WTC11 (cell line): Measurements from ENCODE around the gene TMPRSS6. TPM values are rescaled to one million over a fixed set of nuclear protein-coding genes. Genes with fewer than 3 reads are reported as not detected.

Experiments used
- ATAC-seq: fragments of 200-7000 bp; cut with Tn5 transposase; 2 replicates; pipeline ENCODE4 v1.10.0; 2021; ENCODE audit warnings: mild to moderate bottlenecking, moderate library complexity
- CTCF ChIA-PET: fragments of 300-600 bp; sonication (Branson Sonifier 250); formaldehyde crosslinking; loops from one replicate; lab custom pipeline; 2021; ENCODE audit warnings: antibody characterized with exemption; lab: Charles Lee
- POLR2A ChIA-PET: fragments of 350-600 bp; sonication (Branson Sonifier 250); formaldehyde crosslinking; loops from one replicate; lab custom pipeline; 2021; ENCODE audit warnings: antibody characterized with exemption; lab: Charles Lee
- DNase-seq: peaks from one replicate; pipeline ENCODE4 v3.0.0; 2021; ENCODE audit warnings: low spot score
- H3K27ac Mint-ChIP-seq: 2 replicates; pipeline ENCODE4 v1.8.0; 2021; ENCODE audit warnings: mixed read lengths
- H3K27me3 Mint-ChIP-seq: 2 replicates; pipeline ENCODE4 v1.8.0; 2021; ENCODE audit warnings: low read depth, mild to moderate bottlenecking, moderate library complexity, mixed read lengths
- H3K36me3 Mint-ChIP-seq: 2 replicates; pipeline ENCODE4 v1.8.0; 2021; ENCODE audit warnings: mixed read lengths
- H3K4me1 Mint-ChIP-seq: 2 replicates; pipeline ENCODE4 v1.8.0; 2022; ENCODE audit warnings: mixed read lengths
- H3K4me3 Mint-ChIP-seq: 2 replicates; pipeline ENCODE4 v1.8.0; 2021; ENCODE audit warnings: mild to moderate bottlenecking, moderate library complexity, mixed read lengths
- H3K9me3 Mint-ChIP-seq: 2 replicates; pipeline ENCODE4 v1.8.0; 2021; ENCODE audit warnings: mixed read lengths
- EMX1 ChIP-seq: fragments of 250-450 bp; sonication (Bioruptor Pico); IDR thresholded peaks from 2 replicates; pipeline ENCODE4 v1.8.0; 2021; ENCODE audit warnings: mild to moderate bottlenecking
- ESRRA ChIP-seq: sonication (generic); formaldehyde crosslinking; IDR thresholded peaks from 2 replicates; pipeline ENCODE4 v1.8.1; 2022; ENCODE audit warnings: mild to moderate bottlenecking, missing genetic modification reagents, borderline replicate concordance
- ETV6 ChIP-seq: sonication (generic); formaldehyde crosslinking; IDR thresholded peaks from 2 replicates; pipeline ENCODE4 v1.8.1; 2022; ENCODE audit warnings: mild to moderate bottlenecking, missing genetic modification reagents
- FOXJ3 ChIP-seq: sonication (generic); formaldehyde crosslinking; IDR thresholded peaks from 2 replicates; pipeline ENCODE4 v1.9.0; 2021; ENCODE audit warnings: missing genetic modification reagents, mild to moderate bottlenecking, borderline replicate concordance
- GTF2I ChIP-seq: fragments of 250-450 bp; sonication (Bioruptor Pico); conservative IDR thresholded peaks from 2 replicates; pipeline ENCODE4 v1.4.0; 2021; ENCODE audit warnings: mild to moderate bottlenecking
- JAZF1 ChIP-seq: fragments of 250-450 bp; sonication (Bioruptor Pico); IDR thresholded peaks from 2 replicates; pipeline ENCODE4 v1.9.0; 2021; ENCODE audit warnings: moderate library complexity, mild to moderate bottlenecking, inconsistent platforms
- JUN ChIP-seq: sonication (generic); formaldehyde crosslinking; IDR thresholded peaks from 2 replicates; pipeline ENCODE4 v1.8.0; 2023; ENCODE audit warnings: mild to moderate bottlenecking, missing genetic modification reagents
- KAT7 ChIP-seq: sonication (generic); formaldehyde crosslinking; IDR thresholded peaks from 2 replicates; pipeline ENCODE4 v1.8.1; 2023; ENCODE audit warnings: missing genetic modification reagents, mild to moderate bottlenecking, borderline replicate concordance
- NFE2L1 ChIP-seq: sonication (generic); formaldehyde crosslinking; IDR thresholded peaks from 2 replicates; pipeline ENCODE4 v1.8.1; 2023; ENCODE audit warnings: missing genetic modification reagents
- PRRX2 ChIP-seq: fragments of 250-450 bp; sonication (Bioruptor Pico); IDR thresholded peaks from 2 replicates; pipeline ENCODE4 v1.8.0; 2021; ENCODE audit warnings: mild to moderate bottlenecking
- SOX15 ChIP-seq: fragments of 250-450 bp; sonication (Bioruptor Pico); IDR thresholded peaks from 2 replicates; pipeline ENCODE4 v1.9.0; 2021; ENCODE audit warnings: mild to moderate bottlenecking
- SP1 ChIP-seq: sonication (generic); formaldehyde crosslinking; conservative IDR thresholded peaks from 2 replicates; pipeline ENCODE4 v1.8.1; 2022; ENCODE audit warnings: missing genetic modification reagents
- TP53 ChIP-seq: sonication (generic); formaldehyde crosslinking; IDR thresholded peaks from 2 replicates; pipeline ENCODE4 v1.8.1; 2023; ENCODE audit warnings: mild to moderate bottlenecking, missing genetic modification reagents
- ZNF317 ChIP-seq: sonication (generic); formaldehyde crosslinking; IDR thresholded peaks from 2 replicates; pipeline ENCODE4 v1.8.1; 2023; ENCODE audit warnings: low read depth, mild to moderate bottlenecking, moderate library complexity, missing genetic modification reagents, borderline replicate concordance
- total RNA-seq: library from RNA; stranded (reverse); gene quantifications from 3 replicates; pipeline ENCODE4 v1.2.3, GENCODE V29; 2021
- TF ChIP-seq, protein P1 (sequence below): sonication (generic); formaldehyde crosslinking; IDR thresholded peaks from 2 replicates; pipeline ENCODE4 v1.8.0; 2023; ENCODE audit warnings: missing genetic modification reagents, mild to moderate bottlenecking, borderline replicate concordance
- TF ChIP-seq, protein P2 (sequence below): sonication (generic); formaldehyde crosslinking; IDR thresholded peaks from 2 replicates; pipeline ENCODE4 v1.8.1; 2023; ENCODE audit warnings: mild to moderate bottlenecking, missing genetic modification reagents, borderline replicate concordance
- TF ChIP-seq, protein P3 (sequence below): sonication (generic); formaldehyde crosslinking; IDR thresholded peaks from 2 replicates; pipeline ENCODE4 v1.8.0; 2022; ENCODE audit warnings: mild to moderate bottlenecking, missing genetic modification reagents
- TF ChIP-seq, protein P4 (sequence below): sonication (generic); formaldehyde crosslinking; conservative IDR thresholded peaks from 2 replicates; pipeline ENCODE4 v1.8.1; 2023; ENCODE audit warnings: mild to moderate bottlenecking, low read depth, missing genetic modification reagents, moderate library complexity

The TMPRSS6 gene
- total RNA-seq, 1 experiment from 2014 or later = 0.11 TPM

DNA sequence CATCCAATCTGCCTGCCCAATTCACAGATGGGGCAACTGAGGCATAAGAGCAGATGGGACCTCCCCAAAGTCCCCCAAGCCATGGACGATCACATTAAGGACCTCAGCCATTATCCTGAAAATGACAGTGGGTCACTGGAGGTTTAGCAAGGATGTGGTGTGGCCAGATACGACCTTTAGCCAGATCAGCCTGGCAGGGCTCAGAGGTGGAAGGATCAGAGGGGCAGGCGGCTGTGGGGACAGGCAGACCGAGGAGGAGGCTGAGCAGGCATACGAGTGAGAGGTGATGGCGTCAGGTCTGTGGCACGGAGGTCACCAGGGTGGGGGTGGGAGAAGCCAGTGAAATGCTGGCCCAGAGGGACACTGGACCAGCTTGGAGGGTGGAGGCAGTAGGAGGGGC lies 14.1 kb upstream of the TMPRSS6 start:
- POLR2A ChIA-PET = no interaction called here
- TF ChIP-seq PRRX2 (CRISPR knock-in tag) = no peak
- no peak for TF ChIP-seq NFE2L1
- TF ChIP-seq SOX15 (CRISPR knock-in tag) = no peak
- TF ChIP-seq, protein P1, sequence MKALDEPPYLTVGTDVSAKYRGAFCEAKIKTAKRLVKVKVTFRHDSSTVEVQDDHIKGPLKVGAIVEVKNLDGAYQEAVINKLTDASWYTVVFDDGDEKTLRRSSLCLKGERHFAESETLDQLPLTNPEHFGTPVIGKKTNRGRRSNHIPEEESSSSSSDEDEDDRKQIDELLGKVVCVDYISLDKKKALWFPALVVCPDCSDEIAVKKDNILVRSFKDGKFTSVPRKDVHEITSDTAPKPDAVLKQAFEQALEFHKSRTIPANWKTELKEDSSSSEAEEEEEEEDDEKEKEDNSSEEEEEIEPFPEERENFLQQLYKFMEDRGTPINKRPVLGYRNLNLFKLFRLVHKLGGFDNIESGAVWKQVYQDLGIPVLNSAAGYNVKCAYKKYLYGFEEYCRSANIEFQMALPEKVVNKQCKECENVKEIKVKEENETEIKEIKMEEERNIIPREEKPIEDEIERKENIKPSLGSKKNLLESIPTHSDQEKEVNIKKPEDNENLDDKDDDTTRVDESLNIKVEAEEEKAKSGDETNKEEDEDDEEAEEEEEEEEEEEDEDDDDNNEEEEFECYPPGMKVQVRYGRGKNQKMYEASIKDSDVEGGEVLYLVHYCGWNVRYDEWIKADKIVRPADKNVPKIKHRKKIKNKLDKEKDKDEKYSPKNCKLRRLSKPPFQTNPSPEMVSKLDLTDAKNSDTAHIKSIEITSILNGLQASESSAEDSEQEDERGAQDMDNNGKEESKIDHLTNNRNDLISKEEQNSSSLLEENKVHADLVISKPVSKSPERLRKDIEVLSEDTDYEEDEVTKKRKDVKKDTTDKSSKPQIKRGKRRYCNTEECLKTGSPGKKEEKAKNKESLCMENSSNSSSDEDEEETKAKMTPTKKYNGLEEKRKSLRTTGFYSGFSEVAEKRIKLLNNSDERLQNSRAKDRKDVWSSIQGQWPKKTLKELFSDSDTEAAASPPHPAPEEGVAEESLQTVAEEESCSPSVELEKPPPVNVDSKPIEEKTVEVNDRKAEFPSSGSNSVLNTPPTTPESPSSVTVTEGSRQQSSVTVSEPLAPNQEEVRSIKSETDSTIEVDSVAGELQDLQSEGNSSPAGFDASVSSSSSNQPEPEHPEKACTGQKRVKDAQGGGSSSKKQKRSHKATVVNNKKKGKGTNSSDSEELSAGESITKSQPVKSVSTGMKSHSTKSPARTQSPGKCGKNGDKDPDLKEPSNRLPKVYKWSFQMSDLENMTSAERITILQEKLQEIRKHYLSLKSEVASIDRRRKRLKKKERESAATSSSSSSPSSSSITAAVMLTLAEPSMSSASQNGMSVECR (CRISPR knock-in tag) = no peak
- TF ChIP-seq, protein P2, sequence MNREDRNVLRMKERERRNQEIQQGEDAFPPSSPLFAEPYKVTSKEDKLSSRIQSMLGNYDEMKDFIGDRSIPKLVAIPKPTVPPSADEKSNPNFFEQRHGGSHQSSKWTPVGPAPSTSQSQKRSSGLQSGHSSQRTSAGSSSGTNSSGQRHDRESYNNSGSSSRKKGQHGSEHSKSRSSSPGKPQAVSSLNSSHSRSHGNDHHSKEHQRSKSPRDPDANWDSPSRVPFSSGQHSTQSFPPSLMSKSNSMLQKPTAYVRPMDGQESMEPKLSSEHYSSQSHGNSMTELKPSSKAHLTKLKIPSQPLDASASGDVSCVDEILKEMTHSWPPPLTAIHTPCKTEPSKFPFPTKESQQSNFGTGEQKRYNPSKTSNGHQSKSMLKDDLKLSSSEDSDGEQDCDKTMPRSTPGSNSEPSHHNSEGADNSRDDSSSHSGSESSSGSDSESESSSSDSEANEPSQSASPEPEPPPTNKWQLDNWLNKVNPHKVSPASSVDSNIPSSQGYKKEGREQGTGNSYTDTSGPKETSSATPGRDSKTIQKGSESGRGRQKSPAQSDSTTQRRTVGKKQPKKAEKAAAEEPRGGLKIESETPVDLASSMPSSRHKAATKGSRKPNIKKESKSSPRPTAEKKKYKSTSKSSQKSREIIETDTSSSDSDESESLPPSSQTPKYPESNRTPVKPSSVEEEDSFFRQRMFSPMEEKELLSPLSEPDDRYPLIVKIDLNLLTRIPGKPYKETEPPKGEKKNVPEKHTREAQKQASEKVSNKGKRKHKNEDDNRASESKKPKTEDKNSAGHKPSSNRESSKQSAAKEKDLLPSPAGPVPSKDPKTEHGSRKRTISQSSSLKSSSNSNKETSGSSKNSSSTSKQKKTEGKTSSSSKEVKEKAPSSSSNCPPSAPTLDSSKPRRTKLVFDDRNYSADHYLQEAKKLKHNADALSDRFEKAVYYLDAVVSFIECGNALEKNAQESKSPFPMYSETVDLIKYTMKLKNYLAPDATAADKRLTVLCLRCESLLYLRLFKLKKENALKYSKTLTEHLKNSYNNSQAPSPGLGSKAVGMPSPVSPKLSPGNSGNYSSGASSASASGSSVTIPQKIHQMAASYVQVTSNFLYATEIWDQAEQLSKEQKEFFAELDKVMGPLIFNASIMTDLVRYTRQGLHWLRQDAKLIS = no peak
- TF ChIP-seq ESRRA (CRISPR knock-in tag) = no peak
- no peak for TF ChIP-seq JAZF1 (CRISPR knock-in tag)
- no peak for TF ChIP-seq JUN (CRISPR knock-in tag)
- no peak for TF ChIP-seq FOXJ3 (CRISPR knock-in tag)
- TF ChIP-seq ETV6 = no peak
- TF ChIP-seq, protein P3, sequence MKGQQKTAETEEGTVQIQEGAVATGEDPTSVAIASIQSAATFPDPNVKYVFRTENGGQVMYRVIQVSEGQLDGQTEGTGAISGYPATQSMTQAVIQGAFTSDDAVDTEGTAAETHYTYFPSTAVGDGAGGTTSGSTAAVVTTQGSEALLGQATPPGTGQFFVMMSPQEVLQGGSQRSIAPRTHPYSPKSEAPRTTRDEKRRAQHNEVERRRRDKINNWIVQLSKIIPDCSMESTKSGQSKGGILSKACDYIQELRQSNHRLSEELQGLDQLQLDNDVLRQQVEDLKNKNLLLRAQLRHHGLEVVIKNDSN (CRISPR knock-in tag) = no peak
- H3K4me1 Mint-ChIP-seq = peaks cover 37% of the 10 kb centered on the region
- ATAC-seq (no peak), DNase-seq (no peak)
- CTCF ChIA-PET = interaction anchor here (2.1 kb wide), 1 partner anchor 76 kb away, joined by 7 read pairs; no protein-coding TSS in a partner anchor
- H3K9me3 Mint-ChIP-seq = no peaks in the 10 kb centered on the region
- no peak overlapping the region for H3K27ac Mint-ChIP-seq
- no peak overlapping the region for H3K4me3 Mint-ChIP-seq
- no peaks in the 10 kb centered on the region; the same call in 1 of the 2 replicates for H3K27me3 Mint-ChIP-seq
- no peaks in the 10 kb centered on the region for H3K36me3 Mint-ChIP-seq

DNA sequence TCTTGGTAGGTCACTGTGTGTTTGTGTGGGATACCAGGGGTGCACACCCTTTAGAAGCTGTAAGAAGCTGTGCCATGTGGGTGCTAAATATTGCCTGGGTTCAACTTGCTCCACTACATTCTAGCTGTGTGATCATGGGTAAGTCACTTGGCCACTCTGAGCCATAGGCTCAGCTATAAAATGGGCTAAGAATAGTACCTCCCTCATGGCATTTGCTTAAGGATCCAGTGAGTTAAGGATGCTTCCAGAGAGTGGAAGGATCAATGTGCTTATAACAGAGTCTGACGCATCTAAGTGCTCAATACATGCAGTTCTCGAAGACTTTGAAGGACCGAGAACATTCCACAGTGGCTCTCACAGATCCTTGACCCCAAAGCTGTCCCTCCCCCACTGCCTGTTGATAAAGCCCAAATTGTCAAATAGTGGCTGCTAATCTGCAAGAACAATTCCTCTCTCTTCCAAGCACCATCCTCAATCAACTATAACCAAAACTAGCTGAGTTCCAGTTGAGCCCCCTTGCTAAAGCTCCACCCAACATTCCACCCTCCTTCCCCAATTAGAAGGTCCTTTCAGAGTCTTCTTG lies 13.2 kb upstream of the TMPRSS6 start:
- TF ChIP-seq KAT7 (CRISPR knock-in tag) = no peak
- TF ChIP-seq GTF2I (CRISPR knock-in tag) = no peak
- TF ChIP-seq ZNF317 (CRISPR knock-in tag) = no peak
- TF ChIP-seq TP53 (CRISPR knock-in tag) = no peak
- TF ChIP-seq, protein P3 (CRISPR knock-in tag) = no peak
- TF ChIP-seq SP1 = no peak
- TF ChIP-seq, protein P4, sequence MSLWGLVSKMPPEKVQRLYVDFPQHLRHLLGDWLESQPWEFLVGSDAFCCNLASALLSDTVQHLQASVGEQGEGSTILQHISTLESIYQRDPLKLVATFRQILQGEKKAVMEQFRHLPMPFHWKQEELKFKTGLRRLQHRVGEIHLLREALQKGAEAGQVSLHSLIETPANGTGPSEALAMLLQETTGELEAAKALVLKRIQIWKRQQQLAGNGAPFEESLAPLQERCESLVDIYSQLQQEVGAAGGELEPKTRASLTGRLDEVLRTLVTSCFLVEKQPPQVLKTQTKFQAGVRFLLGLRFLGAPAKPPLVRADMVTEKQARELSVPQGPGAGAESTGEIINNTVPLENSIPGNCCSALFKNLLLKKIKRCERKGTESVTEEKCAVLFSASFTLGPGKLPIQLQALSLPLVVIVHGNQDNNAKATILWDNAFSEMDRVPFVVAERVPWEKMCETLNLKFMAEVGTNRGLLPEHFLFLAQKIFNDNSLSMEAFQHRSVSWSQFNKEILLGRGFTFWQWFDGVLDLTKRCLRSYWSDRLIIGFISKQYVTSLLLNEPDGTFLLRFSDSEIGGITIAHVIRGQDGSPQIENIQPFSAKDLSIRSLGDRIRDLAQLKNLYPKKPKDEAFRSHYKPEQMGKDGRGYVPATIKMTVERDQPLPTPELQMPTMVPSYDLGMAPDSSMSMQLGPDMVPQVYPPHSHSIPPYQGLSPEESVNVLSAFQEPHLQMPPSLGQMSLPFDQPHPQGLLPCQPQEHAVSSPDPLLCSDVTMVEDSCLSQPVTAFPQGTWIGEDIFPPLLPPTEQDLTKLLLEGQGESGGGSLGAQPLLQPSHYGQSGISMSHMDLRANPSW (CRISPR knock-in tag) = no peak
- no peak for TF ChIP-seq EMX1 (CRISPR knock-in tag)
- no peak overlapping the region for H3K27ac Mint-ChIP-seq
- H3K9me3 Mint-ChIP-seq = no peaks in the 10 kb centered on the region
- no peaks in the 10 kb centered on the region for H3K36me3 Mint-ChIP-seq
- DNase-seq = no peak
- H3K4me3 Mint-ChIP-seq = no peak overlapping the region
- ChIA-PET CTCF (interaction anchor here (1.1 to 2.1 kb wide), 2 partner anchors 24 to 77 kb away, joined by 5 to 7 read pairs; no protein-coding TSS in a partner anchor), POLR2A (interaction anchor here (0.6 kb wide), 1 partner anchor 132 kb away, joined by 8 read pairs; no protein-coding TSS in a partner anchor)
- H3K27me3 Mint-ChIP-seq = no peaks in the 10 kb centered on the region; the same call in 1 of the 2 replicates
- peaks cover 38% of the 10 kb centered on the region for H3K4me1 Mint-ChIP-seq
- no peak for ATAC-seq
